HEK293 (cell line): Measurements from ENCODE around the gene POLR2L.

Source experiments
- HIC1 ChIP-seq: fragments of 450-650 bp; formaldehyde crosslinking; IDR thresholded peaks from 2 replicates; pipeline ENCODE4 v1.5.1; 2016; ENCODE audit warnings: missing biosample characterization, missing genetic modification characterization
- PBX3 ChIP-seq: sonication (generic); formaldehyde crosslinking; IDR thresholded peaks from 2 replicates; pipeline ENCODE4 v1.8.1; 2022; ENCODE audit warnings: mild to moderate bottlenecking, moderate library complexity, missing genetic modification reagents
- REST ChIP-seq: fragments of 450-650 bp; formaldehyde crosslinking; IDR thresholded peaks from 2 replicates; pipeline ENCODE4 v1.5.1; 2016; ENCODE audit warnings: missing biosample characterization, missing genetic modification characterization
- SCRT2 ChIP-seq: fragments of 450-650 bp; formaldehyde crosslinking; IDR thresholded peaks from 2 replicates; pipeline ENCODE4 v1.5.1; 2016; ENCODE audit warnings: missing biosample characterization, missing genetic modification characterization
- SP2 ChIP-seq: fragments of 450-650 bp; formaldehyde crosslinking; IDR thresholded peaks from 2 replicates; pipeline ENCODE4 v1.5.1; 2016; ENCODE audit warnings: missing biosample characterization, missing genetic modification characterization
- SP7 ChIP-seq: fragments of 450-650 bp; formaldehyde crosslinking; IDR thresholded peaks from 2 replicates; pipeline ENCODE4 v1.5.1; 2016; ENCODE audit warnings: missing biosample characterization, missing genetic modification characterization
- ZBTB10 ChIP-seq: fragments of 450-650 bp; formaldehyde crosslinking; IDR thresholded peaks from 2 replicates; pipeline ENCODE4 v1.5.1; 2016; ENCODE audit warnings: missing biosample characterization, missing genetic modification characterization
- ZBTB11 ChIP-seq: fragments of 450-650 bp; formaldehyde crosslinking; conservative IDR thresholded peaks from 2 replicates; pipeline ENCODE4 v1.5.1; 2016; ENCODE audit warnings: low read depth, missing biosample characterization, missing genetic modification characterization
- ZBTB20 ChIP-seq: fragments of 450-650 bp; formaldehyde crosslinking; IDR thresholded peaks from 2 replicates; pipeline ENCODE4 v1.5.1; 2016; ENCODE audit warnings: missing biosample characterization, missing genetic modification characterization
- ZBTB49 ChIP-seq: fragments of 450-650 bp; formaldehyde crosslinking; IDR thresholded peaks from 2 replicates; pipeline ENCODE4 v1.5.1; 2016; ENCODE audit warnings: missing biosample characterization, missing genetic modification characterization, low read depth
- ZNF132 ChIP-seq: fragments of 450-650 bp; formaldehyde crosslinking; IDR thresholded peaks from 2 replicates; pipeline ENCODE4 v1.5.1; 2017; ENCODE audit warnings: missing biosample characterization, missing genetic modification characterization, borderline replicate concordance
- ZNF211 ChIP-seq: fragments of 450-650 bp; formaldehyde crosslinking; IDR thresholded peaks from 2 replicates; pipeline ENCODE4 v1.5.1; 2016; ENCODE audit warnings: low read depth, missing biosample characterization, missing genetic modification characterization
- ZNF335 ChIP-seq: fragments of 450-650 bp; formaldehyde crosslinking; conservative IDR thresholded peaks from 2 replicates; pipeline ENCODE4 v1.5.1; 2016; ENCODE audit warnings: missing biosample characterization, missing genetic modification characterization
- ZNF473 ChIP-seq: fragments of 450-650 bp; formaldehyde crosslinking; IDR thresholded peaks from 2 replicates; pipeline ENCODE4 v1.5.1; 2017; ENCODE audit warnings: missing biosample characterization, missing genetic modification characterization
- ZNF558 ChIP-seq: fragments of 450-650 bp; formaldehyde crosslinking; IDR thresholded peaks from 2 replicates; pipeline ENCODE4 v1.5.1; 2016; ENCODE audit warnings: missing biosample characterization, missing genetic modification characterization
- ZNF560 ChIP-seq: fragments of 450-650 bp; formaldehyde crosslinking; IDR thresholded peaks from 2 replicates; pipeline ENCODE4 v1.5.1; 2017; ENCODE audit warnings: missing biosample characterization, missing genetic modification characterization, borderline replicate concordance
- ZNF658 ChIP-seq: fragments of 450-650 bp; formaldehyde crosslinking; IDR thresholded peaks from 2 replicates; pipeline ENCODE4; 2016; ENCODE audit warnings: missing biosample characterization, missing genetic modification characterization
- ZNF664 ChIP-seq: fragments of 450-650 bp; formaldehyde crosslinking; IDR thresholded peaks from 2 replicates; pipeline ENCODE4 v1.5.1; 2016; ENCODE audit warnings: missing biosample characterization, missing genetic modification characterization
- ZNF792 ChIP-seq: fragments of 450-650 bp; formaldehyde crosslinking; IDR thresholded peaks from 2 replicates; pipeline ENCODE4 v1.5.1; 2016; ENCODE audit warnings: missing biosample characterization, missing genetic modification characterization
- ZNF830 ChIP-seq: fragments of 450-650 bp; IDR thresholded peaks from 2 replicates; pipeline ENCODE4 v1.5.0; 2018; ENCODE audit warnings: missing biosample characterization, missing genetic modification characterization, low read depth, mild to moderate bottlenecking, moderate library complexity
- ZSCAN30 ChIP-seq: fragments of 450-650 bp; IDR thresholded peaks from 2 replicates; pipeline ENCODE4 v1.5.1; 2018; ENCODE audit warnings: missing biosample characterization, mild to moderate bottlenecking, missing genetic modification characterization, moderate library complexity

Gene POLR2L

GRCh38 chr11:819129-819931 lies 23.0 kb downstream of the POLR2L start (continued):
- no peak for TF ChIP-seq ZBTB49 (tag by site-specific recombination)
- no peak for TF ChIP-seq ZNF335 (tag by site-specific recombination)
- peak; percentile 20; the same call in 1 of the 2 replicates for TF ChIP-seq ZSCAN30 (tag by site-specific recombination)
- no peak for TF ChIP-seq ZNF664 (tag by site-specific recombination)
- TF ChIP-seq SP7 (tag by site-specific recombination): no peak
- peak; percentile 55 for TF ChIP-seq SP2 (tag by site-specific recombination)
- TF ChIP-seq ZNF830 (tag by site-specific recombination): no peak
- TF ChIP-seq ZNF658: no peak
- no peak; the same call in 1 of the 2 replicates for TF ChIP-seq ZBTB20 (tag by site-specific recombination)
- no peak for TF ChIP-seq ZNF558
- TF ChIP-seq REST (tag by site-specific recombination): 0 out of 2 replicates have a peak, but pooled peaks have one; percentile 16
- no peak for TF ChIP-seq ZNF473 (tag by site-specific recombination)
- no peak for TF ChIP-seq ZNF132 (tag by site-specific recombination)
- TF ChIP-seq ZNF560 (tag by site-specific recombination): no peak
- peak; percentile 84 for TF ChIP-seq HIC1
- TF ChIP-seq ZBTB10 (tag by site-specific recombination): no peak
- no peak for TF ChIP-seq ZNF792
- TF ChIP-seq PBX3: peak; percentile 37; the same call in 1 of the 2 replicates
- TF ChIP-seq ZNF211 (tag by site-specific recombination): no peak
- no peak for TF ChIP-seq ZBTB11 (tag by site-specific recombination)
- TF ChIP-seq SCRT2 (tag by site-specific recombination): no peak
